Uterus (tissue), 4 donors: Measurements from ENCODE around the gene HDAC1. TPM values are rescaled to one million over a fixed set of nuclear protein-coding genes. Genes with fewer than 3 reads are reported as not detected.

Experiments
- DNase-seq, 2 donors: peaks; one replicate each; pipeline ENCODE4 v3.0.0-alpha.2; 2019 to 2020
- H3K27ac ChIP-seq, 2 donors: fragments of 200-600 bp; sonication (generic); 1 replicate in 1 of 2; 2 replicates in 1 of 2; pipeline ENCODE4 v1.5.1; 2016 to 2018
- H3K27me3 ChIP-seq, 2 donors: fragments of 200-600 bp; sonication (generic); one replicate each; pipeline ENCODE4 v1.5.1; 2018 to 2019; ENCODE audit warnings: control low read depth in 1 of 2
- H3K36me3 ChIP-seq, 2 donors: fragments of 200-600 bp; sonication (generic); one replicate each; pipeline ENCODE4 v1.5.1; 2019; ENCODE audit warnings: control low read depth in 1 of 2
- H3K4me1 ChIP-seq, 2 donors: fragments of 200-600 bp; sonication (generic); one replicate each; pipeline ENCODE4 v1.5.1; 2018 to 2019; ENCODE audit warnings: control low read depth in 1 of 2
- H3K4me3 ChIP-seq, 2 donors: fragments of 200-600 bp; sonication (generic); 1 replicate in 1 of 2; 2 replicates in 1 of 2; pipeline ENCODE4 v1.5.1; 2018 to 2019; ENCODE audit warnings: mild to moderate bottlenecking in 1 of 2
- H3K9me3 ChIP-seq, 2 donors: fragments of 200-600 bp; sonication (generic); one replicate each; pipeline ENCODE4 v1.5.1; 2019; ENCODE audit warnings: control low read depth in 1 of 2
- POLR2A ChIP-seq, 2 donors: fragments of 450-650 bp; IDR thresholded peaks; one replicate each; pipeline ENCODE4 v1.6.1; 2016; ENCODE audit warnings: antibody characterized with exemption in 2 of 2, mild to moderate bottlenecking in 1 of 2, moderate library complexity in 1 of 2
- intact Hi-C: fragments of 100-400 bp; cut with DNase I; formaldehyde crosslinking; loops from one replicate; pipeline ENCODE4 v1.15.1; 2023; ENCODE audit warnings: low total_unique reads
- total RNA-seq, 4 donors: library from RNA; depleted of rRNA in 3 of 4; stranded (reverse); fragments of >200 nt in 3 of 4; gene quantifications; one replicate each; pipeline versions ENCODE4 v1.1.0 to v1.2.4, GENCODE V29; 2014 to 2023
- TF ChIP-seq, protein P1 (sequence below), 4 experiments: fragments of 200-600 bp in 2 of 4; fragments of 450-650 bp in 2 of 4; sonication (generic) in 2 of 4; IDR thresholded peaks; one replicate each; pipeline ENCODE4 v1.5.1; 2016 to 2019; ENCODE audit warnings: antibody characterized with exemption in 4 of 4, mild to moderate bottlenecking in 2 of 4, moderate library complexity in 1 of 4
- donor health status: DM: yes; HTN: yes; CAD: no.

Gene HDAC1
- total RNA-seq, 4 donors from 2014 or later = 27.4 to 161 (median 91.2) TPM

DNA sequence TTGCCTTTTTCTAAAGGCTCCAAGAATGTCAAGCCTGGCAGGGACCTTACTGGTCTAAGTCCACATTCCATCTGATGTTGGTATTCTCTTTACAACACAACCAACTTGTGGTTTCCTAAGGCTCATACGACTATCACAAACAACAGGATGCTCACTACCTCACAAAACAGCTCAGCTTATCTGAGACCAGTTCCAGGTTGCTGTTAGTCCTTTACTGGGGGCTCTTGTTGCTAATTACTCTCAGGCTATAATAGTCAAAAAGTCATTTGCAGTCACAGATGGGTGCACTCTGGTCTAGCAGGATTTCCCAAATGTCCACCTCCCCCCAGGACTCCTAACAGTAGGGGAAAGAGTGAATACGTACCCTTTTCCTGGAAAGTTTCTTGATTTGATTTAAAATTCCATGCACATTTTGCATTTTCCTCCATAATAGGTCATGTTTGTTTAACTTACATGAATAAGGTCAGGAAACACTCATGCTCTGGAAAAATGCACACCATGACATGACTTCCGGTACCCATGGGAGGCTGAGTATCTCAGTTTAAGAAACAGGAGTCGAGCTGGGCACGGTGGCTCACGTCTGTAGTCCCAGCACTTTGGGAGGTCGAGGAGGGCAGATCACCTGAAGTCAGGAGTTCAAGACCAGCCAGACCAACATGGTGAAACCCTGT is 24.8 kb upstream of the HDAC1 start:
- DNase-seq = no peak
- H3K4me3 ChIP-seq = no peak overlapping the region
- no peaks in the 10 kb centered on the region for H3K27me3 ChIP-seq
- no peaks in the 10 kb centered on the region for H3K9me3 ChIP-seq
- H3K4me1 ChIP-seq = no peaks in the 10 kb centered on the region
- no peak for TF ChIP-seq POLR2A (IDR thresholded peaks at IDR 0.05)
- TF ChIP-seq, protein P1, sequence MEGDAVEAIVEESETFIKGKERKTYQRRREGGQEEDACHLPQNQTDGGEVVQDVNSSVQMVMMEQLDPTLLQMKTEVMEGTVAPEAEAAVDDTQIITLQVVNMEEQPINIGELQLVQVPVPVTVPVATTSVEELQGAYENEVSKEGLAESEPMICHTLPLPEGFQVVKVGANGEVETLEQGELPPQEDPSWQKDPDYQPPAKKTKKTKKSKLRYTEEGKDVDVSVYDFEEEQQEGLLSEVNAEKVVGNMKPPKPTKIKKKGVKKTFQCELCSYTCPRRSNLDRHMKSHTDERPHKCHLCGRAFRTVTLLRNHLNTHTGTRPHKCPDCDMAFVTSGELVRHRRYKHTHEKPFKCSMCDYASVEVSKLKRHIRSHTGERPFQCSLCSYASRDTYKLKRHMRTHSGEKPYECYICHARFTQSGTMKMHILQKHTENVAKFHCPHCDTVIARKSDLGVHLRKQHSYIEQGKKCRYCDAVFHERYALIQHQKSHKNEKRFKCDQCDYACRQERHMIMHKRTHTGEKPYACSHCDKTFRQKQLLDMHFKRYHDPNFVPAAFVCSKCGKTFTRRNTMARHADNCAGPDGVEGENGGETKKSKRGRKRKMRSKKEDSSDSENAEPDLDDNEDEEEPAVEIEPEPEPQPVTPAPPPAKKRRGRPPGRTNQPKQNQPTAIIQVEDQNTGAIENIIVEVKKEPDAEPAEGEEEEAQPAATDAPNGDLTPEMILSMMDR (IDR thresholded peaks at IDR 0.05) = no peak
- H3K36me3 ChIP-seq = no peaks in the 10 kb centered on the region
- no peak overlapping the region for H3K27ac ChIP-seq
- intact Hi-C loops = no loop called here

DNA sequence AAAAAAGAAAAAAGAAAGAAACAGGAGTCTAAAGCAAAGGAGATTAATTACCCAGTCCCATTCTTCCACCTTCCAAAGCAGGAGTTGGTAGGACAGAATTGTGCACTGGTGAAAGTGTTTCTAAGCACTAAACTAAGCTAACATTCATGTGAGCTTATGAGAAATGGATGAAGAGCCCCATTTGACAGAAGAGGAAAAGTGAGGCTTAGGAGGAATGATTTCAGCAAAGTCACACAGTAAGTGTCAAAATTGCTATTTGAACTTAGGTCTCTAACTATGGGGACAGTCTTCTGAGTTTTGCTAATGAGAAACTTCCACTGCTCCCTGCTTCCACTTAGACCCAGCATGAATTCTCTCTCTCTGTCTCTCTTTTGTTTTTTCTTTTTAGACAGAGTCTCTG is 22.1 kb upstream of the HDAC1 start:
- Histone ChIP-seq H3K4me3 (no peak overlapping the region), H3K36me3 (no peaks in the 10 kb centered on the region), H3K4me1 (no peaks in the 10 kb centered on the region), H3K27ac (no peak overlapping the region), H3K9me3 (no peaks in the 10 kb centered on the region), H3K27me3 (no peaks in the 10 kb centered on the region)
- TF ChIP-seq POLR2A (IDR thresholded peaks at IDR 0.05) = no peak
- TF ChIP-seq, protein P1 (IDR thresholded peaks at IDR 0.05) = no peak
- DNase-seq = no peak
- intact Hi-C loops = no loop called here

DNA sequence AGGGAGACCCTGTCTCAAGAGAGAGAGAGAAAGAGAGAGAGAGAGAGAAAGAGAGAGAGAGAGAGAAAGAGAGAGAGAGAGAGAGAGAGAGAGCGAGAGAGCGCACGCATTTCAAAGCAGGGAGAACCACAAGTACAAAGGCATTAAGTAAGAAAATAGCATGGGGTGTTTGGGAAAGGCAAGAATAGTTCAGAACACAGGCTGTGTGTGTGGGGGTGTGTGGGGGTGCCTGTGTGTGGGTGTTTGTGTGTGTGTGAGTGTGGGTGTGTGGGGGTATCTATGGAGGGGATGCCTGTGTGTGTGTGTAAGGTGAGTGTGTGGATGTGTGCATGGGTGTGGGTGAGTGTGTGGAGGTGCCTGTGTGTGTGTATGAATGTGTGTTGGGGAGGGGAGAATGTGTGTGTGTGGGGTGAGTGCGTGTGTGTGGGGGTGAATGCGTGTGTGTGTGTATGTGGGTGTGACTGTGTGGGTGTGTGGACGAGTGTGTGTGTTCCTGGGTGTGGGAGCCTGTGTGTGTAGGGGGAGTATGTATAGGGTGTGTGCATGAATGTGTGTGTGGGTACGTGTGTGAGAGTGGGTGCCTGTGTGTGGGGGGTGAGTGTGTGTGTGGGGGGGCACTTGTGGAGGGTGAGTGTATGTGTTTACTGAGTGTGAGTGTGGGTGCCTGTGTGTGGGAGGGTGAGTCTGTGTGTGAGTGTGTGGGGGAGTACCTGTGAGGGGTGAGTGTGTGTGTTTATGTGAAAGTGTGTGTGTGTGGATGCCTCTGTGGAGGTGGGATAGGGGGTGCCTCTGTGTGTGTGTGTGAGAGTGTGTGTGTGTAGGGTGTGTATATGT is 19.1 kb upstream of the HDAC1 start:
- no peaks in the 10 kb centered on the region for H3K9me3 ChIP-seq
- H3K27me3 ChIP-seq = no peaks in the 10 kb centered on the region
- H3K4me3 ChIP-seq = no peak overlapping the region
- no peaks in the 10 kb centered on the region for H3K4me1 ChIP-seq
- intact Hi-C loops = no loop called here
- TF ChIP-seq, protein P1 (IDR thresholded peaks at IDR 0.05) = no peak
- TF ChIP-seq POLR2A (IDR thresholded peaks at IDR 0.05) = no peak
- H3K27ac ChIP-seq = no peak overlapping the region
- H3K36me3 ChIP-seq = no peaks in the 10 kb centered on the region
- DNase-seq = no peak

DNA sequence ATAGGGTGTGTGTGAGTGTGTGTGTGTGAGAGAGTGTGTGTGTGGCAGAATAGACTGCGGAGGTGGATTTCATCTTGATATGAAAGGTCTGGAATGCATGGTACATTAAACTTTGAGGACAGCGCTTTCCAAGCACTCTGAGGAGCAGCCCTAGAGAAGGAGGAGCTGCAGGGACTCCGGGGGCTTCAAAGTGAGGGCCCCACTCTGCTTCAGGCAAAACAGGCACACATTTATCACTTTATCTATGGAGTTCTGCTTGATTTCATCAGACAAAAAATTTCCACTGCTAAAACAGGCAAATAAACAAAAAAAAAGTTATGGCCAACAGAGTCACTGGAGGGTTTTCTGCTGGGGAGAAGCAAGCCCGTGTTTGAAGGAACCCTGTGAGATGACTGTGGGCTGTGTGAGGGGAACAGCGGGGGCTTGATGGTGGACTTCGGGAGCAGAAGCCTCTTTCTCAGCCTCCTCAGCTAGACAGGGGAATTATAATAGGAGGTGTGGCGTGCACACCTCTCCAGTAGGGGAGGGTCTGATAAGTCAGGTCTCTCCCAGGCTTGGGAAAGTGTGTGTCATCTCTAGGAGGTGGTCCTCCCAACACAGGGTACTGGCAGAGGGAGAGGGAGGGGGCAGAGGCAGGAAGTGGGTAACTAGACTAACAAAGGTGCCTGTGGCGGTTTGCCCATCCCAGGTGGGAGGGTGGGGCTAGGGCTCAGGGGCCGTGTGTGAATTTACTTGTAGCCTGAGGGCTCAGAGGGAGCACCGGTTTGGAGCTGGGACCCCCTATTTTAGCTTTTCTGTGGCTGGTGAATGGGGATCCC is 18.3 kb upstream of the HDAC1 start:
- H3K27me3 ChIP-seq = no peaks in the 10 kb centered on the region
- H3K27ac ChIP-seq = no peak overlapping the region
- no peaks in the 10 kb centered on the region for H3K9me3 ChIP-seq
- no peak for TF ChIP-seq POLR2A (IDR thresholded peaks at IDR 0.05)
- TF ChIP-seq, protein P1 (IDR thresholded peaks at IDR 0.05) = no peak
- DNase-seq = no peak
- H3K4me1 ChIP-seq = no peaks in the 10 kb centered on the region
- H3K36me3 ChIP-seq = no peaks in the 10 kb centered on the region
- intact Hi-C loops = no loop called here
- H3K4me3 ChIP-seq = no peak overlapping the region
